H9 (cell line): ENCODE data around the gene MBIP. TPM values are rescaled to one million over a fixed set of nuclear protein-coding genes. Genes with fewer than 3 reads are reported as not detected.

Experiments used
- DNase-seq: peaks from one replicate; pipeline ENCODE4 v3.0.0-alpha.2; 2017
- H2AFZ ChIP-seq: one replicate; pipeline ENCODE4 v1.6.1; 2013; ENCODE audit warnings: mild to moderate bottlenecking, low read length, control low read depth, moderate library complexity
- H2AK5ac ChIP-seq: 2 replicates; pipeline ENCODE4 v1.6.1; 2013; ENCODE audit warnings: low read length, control low read depth, mixed read lengths; ENCODE audit not compliant: insufficient read length
- H2BK120ac ChIP-seq: one replicate; pipeline ENCODE4 v1.6.1; 2013; ENCODE audit warnings: low read depth, mild to moderate bottlenecking, low read length, control low read depth, inconsistent platforms; ENCODE audit not compliant: poor library complexity, severe bottlenecking
- H2BK12ac ChIP-seq: 2 replicates; pipeline ENCODE4 v1.6.1; 2013; ENCODE audit warnings: low read length, control low read depth, mixed read lengths, low read depth; ENCODE audit not compliant: insufficient read length
- H2BK15ac ChIP-seq: 2 replicates; pipeline ENCODE4 v1.6.1; 2013; ENCODE audit warnings: low read depth, low read length, control low read depth
- H2BK20ac ChIP-seq: one replicate; pipeline ENCODE4 v1.6.1; 2013; ENCODE audit warnings: low read depth, mild to moderate bottlenecking, low read length, control low read depth, inconsistent platforms; ENCODE audit not compliant: poor library complexity, severe bottlenecking
- H2BK5ac ChIP-seq: 2 replicates; pipeline ENCODE4 v1.6.1; 2013; ENCODE audit warnings: low read length, control low read depth, mixed read lengths; ENCODE audit not compliant: insufficient read length
- H3K14ac ChIP-seq: 2 replicates; pipeline ENCODE4 v1.6.1; 2013; ENCODE audit warnings: low read length, control low read depth; ENCODE audit not compliant: insufficient read depth
- H3K18ac ChIP-seq: 2 replicates; pipeline ENCODE4 v1.6.1; 2013; ENCODE audit warnings: low read depth, mild to moderate bottlenecking, mixed read lengths, low read length, control low read depth; ENCODE audit not compliant: insufficient read length
- H3K23ac ChIP-seq: 2 replicates; pipeline ENCODE4 v1.6.1; 2013; ENCODE audit warnings: low read length, control low read depth, mixed read lengths, low read depth; ENCODE audit not compliant: insufficient read length
- H3K23me2 ChIP-seq: 2 replicates; pipeline ENCODE4 v1.6.1; 2013; ENCODE audit warnings: low read depth, mild to moderate bottlenecking, mixed read lengths, low read length, control low read depth; ENCODE audit not compliant: insufficient read length, poor library complexity, severe bottlenecking
- H3K27ac ChIP-seq: 2 replicates; pipeline ENCODE4 v1.5.1; 2013; ENCODE audit warnings: low read length, control low read depth, mixed read lengths, low read depth; ENCODE audit not compliant: insufficient read length
- H3K27me3 ChIP-seq: 2 replicates; pipeline ENCODE4 v1.6.1; 2013; ENCODE audit warnings: low read length, control low read depth, inconsistent platforms; ENCODE audit not compliant: insufficient read depth
- H3K4ac ChIP-seq: 2 replicates; pipeline ENCODE4 v1.6.1; 2013; ENCODE audit warnings: low read depth, mild to moderate bottlenecking, control low read depth, inconsistent platforms, low read length, moderate library complexity
- H3K4me1 ChIP-seq: 2 replicates; pipeline ENCODE4 v1.6.1; 2013; ENCODE audit warnings: low read length, control low read depth, inconsistent platforms; ENCODE audit not compliant: insufficient read depth
- H3K4me2 ChIP-seq: 2 replicates; pipeline ENCODE4 v1.6.1; 2013; ENCODE audit warnings: low read length, control low read depth, mixed read lengths; ENCODE audit not compliant: insufficient read length, insufficient read depth
- H3K56ac ChIP-seq: 2 replicates; pipeline ENCODE4 v1.6.1; 2013; ENCODE audit warnings: low read depth, mild to moderate bottlenecking, mixed read lengths, low read length, control low read depth; ENCODE audit not compliant: insufficient read length
- H3K79me1 ChIP-seq: 2 replicates; pipeline ENCODE4 v1.6.1; 2013; ENCODE audit warnings: low read depth, mild to moderate bottlenecking, moderate library complexity, low read length, control low read depth, inconsistent platforms; ENCODE audit not compliant: insufficient read depth, poor library complexity, severe bottlenecking
- H3K79me2 ChIP-seq: 2 replicates; pipeline ENCODE4 v1.6.1; 2013; ENCODE audit warnings: low read length, control low read depth, inconsistent platforms; ENCODE audit not compliant: insufficient read depth
- H3K9ac ChIP-seq: 2 replicates; pipeline ENCODE4 v1.6.1; 2013; ENCODE audit warnings: low read length, control low read depth, mixed read lengths; ENCODE audit not compliant: insufficient read length; ENCODE audit errors: extremely low read depth
- H3K9me3 ChIP-seq: one replicate; pipeline ENCODE4 v1.6.1; 2013; ENCODE audit warnings: low read depth, low read length, inconsistent platforms; ENCODE audit not compliant: control insufficient read depth
- H3T11ph ChIP-seq: one replicate; pipeline ENCODE4 v1.6.1; 2013; ENCODE audit warnings: mild to moderate bottlenecking, low read length, control low read depth, inconsistent platforms
- H4K20me1 ChIP-seq: one replicate; pipeline ENCODE4 v1.6.1; 2013; ENCODE audit not compliant: control insufficient read depth, insufficient read length, insufficient read depth
- H4K5ac ChIP-seq: 2 replicates; pipeline ENCODE4 v1.6.1; 2013; ENCODE audit warnings: low read depth, mild to moderate bottlenecking, mixed read lengths, low read length, control low read depth; ENCODE audit not compliant: insufficient read length
- H4K8ac ChIP-seq: replicated peaks from 2 replicates; pipeline ENCODE4 v1.6.1; 2013; ENCODE audit warnings: low read length, control low read depth, mixed read lengths, low read depth; ENCODE audit not compliant: insufficient read length
- H4K91ac ChIP-seq: 2 replicates; pipeline ENCODE4 v1.6.1; 2013; ENCODE audit warnings: low read depth, mild to moderate bottlenecking, moderate library complexity, mixed read lengths, low read length, control low read depth; ENCODE audit not compliant: insufficient read length
- H3K27ac Mint-ChIP-seq, 3 experiments: 2 replicates in 2 of 3; 3 replicates in 1 of 3; pipeline ENCODE4 v1.8.0; 2020 to 2021; ENCODE audit warnings: mixed read lengths in 3 of 3, mild to moderate bottlenecking in 1 of 3, moderate library complexity in 1 of 3
- H3K27me3 Mint-ChIP-seq: 2 replicates; pipeline ENCODE4 v1.8.0; 2021; ENCODE audit warnings: low read depth, mild to moderate bottlenecking, moderate library complexity, mixed read lengths
- H3K36me3 Mint-ChIP-seq, 3 experiments: 2 replicates in 2 of 3; 3 replicates in 1 of 3; pipeline ENCODE4 v1.8.0; 2020 to 2021; ENCODE audit warnings: low read depth in 3 of 3, mixed read lengths in 3 of 3; ENCODE audit not compliant: insufficient read depth in 1 of 3
- H3K4me1 Mint-ChIP-seq, 2 experiments: 2 replicates each; pipeline ENCODE4 v1.8.0; 2020; ENCODE audit warnings: mixed read lengths in 2 of 2
- H3K4me3 Mint-ChIP-seq, 2 experiments: 2 replicates in 1 of 2; 3 replicates in 1 of 2; pipeline ENCODE4 v1.8.0; 2020 to 2021; ENCODE audit warnings: mild to moderate bottlenecking in 2 of 2, mixed read lengths in 2 of 2, moderate library complexity in 1 of 2
- H3K9me3 Mint-ChIP-seq, 2 experiments: 2 replicates in 1 of 2; 3 replicates in 1 of 2; pipeline ENCODE4 v1.8.0; 2020; ENCODE audit warnings: mild to moderate bottlenecking in 2 of 2, mixed read lengths in 2 of 2, moderate library complexity in 1 of 2
- CTCF ChIP-seq: fragments of 200-600 bp; sonication (generic); conservative IDR thresholded peaks from 3 replicates; pipeline ENCODE4 v1.8.0; 2021; ENCODE audit warnings: antibody characterized with exemption, mild to moderate bottlenecking
- total RNA-seq: library from RNA; stranded (reverse); gene quantifications from 2 replicates; pipeline ENCODE4 v1.2.1, GENCODE V29; 2021

Gene MBIP
- total RNA-seq, 1 experiment from 2014 or later: 29.6 TPM

DNA sequence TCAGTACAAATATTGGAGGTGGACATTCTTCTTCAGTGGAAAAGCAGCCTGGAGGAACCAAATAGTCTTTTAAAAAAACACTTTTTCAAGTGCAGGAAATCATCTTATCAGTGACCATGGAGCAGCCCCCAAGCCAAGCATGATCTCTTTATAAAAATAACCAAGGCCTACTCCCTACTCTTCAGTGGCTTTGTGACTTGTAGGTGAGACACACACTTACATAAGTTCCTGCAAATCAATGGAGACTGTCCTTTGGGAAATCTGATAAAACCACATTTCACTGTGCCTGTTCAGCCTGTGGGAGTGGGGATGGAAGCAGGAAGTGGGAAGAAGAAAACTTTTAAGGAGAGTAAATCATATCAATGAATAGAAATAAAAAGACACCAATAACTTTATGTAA lies 56.3 kb downstream of the MBIP start:
- Histone ChIP-seq H2BK15ac (no peak overlapping the region), H3K23me2 (no peaks in the 10 kb centered on the region), H3K27ac (no peak overlapping the region), H4K20me1 (no peaks in the 10 kb centered on the region), H3K18ac (no peak overlapping the region), H3K14ac (no peak overlapping the region), H4K91ac (no peak overlapping the region), H3K4me1 (no peaks in the 10 kb centered on the region; the same call in 1 of the 2 replicates), H2AFZ (no peak overlapping the region), H2AK5ac (no peak overlapping the region), H3K79me2 (no peaks in the 10 kb centered on the region), H3K4ac (no peak overlapping the region), H3K56ac (no peak overlapping the region), H3T11ph (no peak overlapping the region), H2BK20ac (no peak overlapping the region), H2BK120ac (no peak overlapping the region), H3K9me3 (no peaks in the 10 kb centered on the region), H3K4me2 (no peak overlapping the region), H3K23ac (no peak overlapping the region), H4K8ac (no peak overlapping the region), H3K79me1 (no peaks in the 10 kb centered on the region), H3K9ac (no peak overlapping the region), H3K27me3 (no peaks in the 10 kb centered on the region; the same call in 1 of the 2 replicates), H2BK5ac (no peak overlapping the region), H4K5ac (no peak overlapping the region), H2BK12ac (no peak overlapping the region)
- Mint-ChIP-seq H3K36me3 (no peaks in the 10 kb centered on the region), H3K9me3 (no peaks in the 10 kb centered on the region), H3K4me1 (peaks cover 21 to 24% of the 10 kb centered on the region in 2 experiments), H3K27ac (no peak overlapping the region), H3K4me3 (no peak overlapping the region), H3K27me3 (peaks cover 5% of the 10 kb centered on the region)
- TF ChIP-seq CTCF: no peak
- DNase-seq: no peak
